Peyer's patch (tissue), 4 donors: ENCODE results near the gene SNRNP25.

Experiments
- POLR2A ChIP-seq, 2 donors: fragments of 450-650 bp; IDR thresholded peaks; one replicate each; pipeline ENCODE4 v1.5.1; 2017; ENCODE audit warnings: antibody characterized with exemption in 2 of 2, mild to moderate bottlenecking in 2 of 2, moderate library complexity in 2 of 2
- TF ChIP-seq, protein P1 (sequence below), 6 experiments: fragments of 450-650 bp in 4 of 6; fragments of 200-600 bp in 2 of 6; sonication (generic) in 1 of 6; IDR thresholded peaks; one replicate each; pipeline ENCODE4 v1.5.1; 2017 to 2019; ENCODE audit warnings: antibody characterized with exemption in 6 of 6, mild to moderate bottlenecking in 3 of 6, moderate library complexity in 1 of 6

DNA sequence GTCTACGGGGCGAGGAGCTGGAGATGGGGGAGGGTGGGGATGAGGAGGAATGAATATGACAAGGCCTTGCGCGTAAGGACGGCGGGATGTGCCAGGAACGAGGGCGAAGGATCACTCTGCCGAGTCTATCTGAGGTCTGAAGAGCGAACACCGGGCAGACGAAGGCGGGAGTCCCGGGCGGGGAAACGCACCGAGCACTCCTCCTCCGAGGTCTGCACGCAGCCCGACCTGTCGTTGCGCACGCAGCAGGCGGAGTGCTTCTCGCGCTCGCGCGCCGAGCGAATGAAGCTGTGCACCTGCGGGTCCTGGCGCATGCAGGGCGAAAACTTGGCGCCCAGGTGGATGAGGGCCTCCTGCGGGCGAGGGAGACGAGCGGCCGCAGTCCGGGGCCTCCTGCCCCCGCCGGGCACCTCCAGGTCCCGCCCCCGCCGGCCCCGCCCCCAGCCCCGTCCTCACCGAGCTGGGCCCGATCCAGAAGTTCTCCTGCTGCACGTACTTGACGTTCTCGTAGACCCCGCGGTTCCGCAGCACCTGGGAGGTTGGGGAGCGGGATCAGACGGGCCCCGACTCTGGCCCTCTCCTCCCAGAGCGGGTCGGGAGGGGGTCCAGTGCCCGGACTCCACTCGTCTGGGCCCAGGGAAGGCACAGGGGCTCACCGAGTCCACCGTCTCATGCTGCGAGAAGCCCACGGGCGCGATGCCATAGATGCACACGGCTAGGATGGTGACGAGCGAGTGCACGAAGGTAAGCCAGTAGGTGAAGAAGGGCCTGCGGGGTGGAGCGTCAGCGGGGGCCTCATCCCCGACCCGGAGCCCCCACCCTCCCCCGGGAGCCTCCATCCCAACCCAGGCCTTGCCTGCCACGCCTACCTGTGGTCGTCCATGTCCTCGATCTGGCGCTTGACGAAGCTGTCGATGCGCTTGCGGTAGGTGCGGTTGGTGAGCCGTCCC is 7.6 kb downstream of the SNRNP25 start:
- TF ChIP-seq, protein P1, sequence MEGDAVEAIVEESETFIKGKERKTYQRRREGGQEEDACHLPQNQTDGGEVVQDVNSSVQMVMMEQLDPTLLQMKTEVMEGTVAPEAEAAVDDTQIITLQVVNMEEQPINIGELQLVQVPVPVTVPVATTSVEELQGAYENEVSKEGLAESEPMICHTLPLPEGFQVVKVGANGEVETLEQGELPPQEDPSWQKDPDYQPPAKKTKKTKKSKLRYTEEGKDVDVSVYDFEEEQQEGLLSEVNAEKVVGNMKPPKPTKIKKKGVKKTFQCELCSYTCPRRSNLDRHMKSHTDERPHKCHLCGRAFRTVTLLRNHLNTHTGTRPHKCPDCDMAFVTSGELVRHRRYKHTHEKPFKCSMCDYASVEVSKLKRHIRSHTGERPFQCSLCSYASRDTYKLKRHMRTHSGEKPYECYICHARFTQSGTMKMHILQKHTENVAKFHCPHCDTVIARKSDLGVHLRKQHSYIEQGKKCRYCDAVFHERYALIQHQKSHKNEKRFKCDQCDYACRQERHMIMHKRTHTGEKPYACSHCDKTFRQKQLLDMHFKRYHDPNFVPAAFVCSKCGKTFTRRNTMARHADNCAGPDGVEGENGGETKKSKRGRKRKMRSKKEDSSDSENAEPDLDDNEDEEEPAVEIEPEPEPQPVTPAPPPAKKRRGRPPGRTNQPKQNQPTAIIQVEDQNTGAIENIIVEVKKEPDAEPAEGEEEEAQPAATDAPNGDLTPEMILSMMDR (IDR thresholded peaks at IDR 0.05), result no peak
- TF ChIP-seq POLR2A (IDR thresholded peaks at IDR 0.05), result no peak
